GM12878 (cell line): Measurements from ENCODE around the gene PSMD1. TPM values are rescaled to one million over a fixed set of nuclear protein-coding genes. Genes with fewer than 3 reads are reported as not detected.

ENCODE experiments used
- CBX3 ChIP-seq: fragments of 200-600 bp; sonication (generic); IDR thresholded peaks from 2 replicates; pipeline ENCODE4 v1.6.1; 2016; ENCODE audit warnings: low read depth, borderline replicate concordance
- CHD2 ChIP-seq: IDR thresholded peaks from 2 replicates; pipeline ENCODE4 v1.6.1; 2011; ENCODE audit warnings: low read depth, low read length, improper control_type of control experiment, borderline replicate concordance
- CREB1 ChIP-seq: IDR thresholded peaks from 2 replicates; pipeline ENCODE4 v1.6.1; 2012; ENCODE audit warnings: low read depth, mild to moderate bottlenecking, inconsistent platforms
- CTCF ChIP-seq, 3 experiments: IDR thresholded peaks in 2 of 3; conservative IDR thresholded peaks in 1 of 3; 2 replicates each; pipeline ENCODE4 v1.5.1; 2011; ENCODE audit warnings: low read depth in 3 of 3, low read length in 3 of 3, mild to moderate bottlenecking in 3 of 3, control low read depth in 2 of 3, moderate library complexity in 2 of 3, inconsistent platforms in 1 of 3, mixed read lengths in 1 of 3; ENCODE audit not compliant: control insufficient read depth in 2 of 3, insufficient read depth in 1 of 3; ENCODE audit errors: extremely low read depth in 1 of 3
- CUX1 ChIP-seq: IDR thresholded peaks from 2 replicates; pipeline ENCODE4 v1.6.1; 2012; ENCODE audit warnings: improper control_type of control experiment, low read depth, low read length; ENCODE audit not compliant: insufficient replicate concordance
- HCFC1 ChIP-seq: fragments of 150-350 bp; IDR thresholded peaks from 2 replicates; pipeline ENCODE4 v1.6.1; 2014; ENCODE audit warnings: low read length
- MEF2B ChIP-seq: fragments of 450-650 bp; IDR thresholded peaks from 2 replicates; pipeline ENCODE4 v1.6.1; 2018; ENCODE audit warnings: mild to moderate bottlenecking, moderate library complexity; ENCODE audit not compliant: partially characterized antibody, poor library complexity, severe bottlenecking
- MTA3 ChIP-seq: IDR thresholded peaks from 2 replicates; pipeline ENCODE4 v1.6.1; 2012; ENCODE audit warnings: low read length, inconsistent platforms, borderline replicate concordance
- NBN ChIP-seq: fragments of 450-650 bp; IDR thresholded peaks from 2 replicates; pipeline ENCODE4 v1.6.1; 2016
- NFYA ChIP-seq: IDR thresholded peaks from 2 replicates; pipeline ENCODE4 v1.6.1; 2011; ENCODE audit warnings: low read depth, mild to moderate bottlenecking, low read length, improper control_type of control experiment, borderline replicate concordance
- PKNOX1 ChIP-seq: fragments of 450-650 bp; IDR thresholded peaks from 2 replicates; pipeline ENCODE4 v1.6.1; 2016; ENCODE audit warnings: mild to moderate bottlenecking
- PRDM15 ChIP-seq: fragments of 450-650 bp; formaldehyde crosslinking; IDR thresholded peaks from 2 replicates; pipeline ENCODE4 v1.4.0; 2020; ENCODE audit warnings: mild to moderate bottlenecking, moderate library complexity
- ZNF274 ChIP-seq: IDR thresholded peaks from one replicate; pipeline ENCODE4 v1.8.0; 2011; ENCODE audit not compliant: insufficient read length, insufficient read depth
- polyA plus RNA-seq, 11 experiments: library from polyadenylated mRNA; depleted of rRNA in 4 of 11; unstranded in 6 of 11; stranded (reverse) in 5 of 11; fragments of >200 nt; fragmentation: Nextera tagmentation in 4 of 11; fragmentation: Illumina TruSeq in 1 of 11; extraction: Ambion mirVana in 4 of 11; extraction: Trizol in 1 of 11; gene quantifications; 1 replicate in 1 of 11; 2 replicates in 10 of 11; pipeline versions ENCODE4 v1.2.1 to v1.2.3, GENCODE V29; 2011 to 2016; ENCODE audit warnings: inconsistent platforms in 2 of 11, missing spikeins in 2 of 11, low read depth in 1 of 11
- total RNA-seq, 4 experiments: library from RNA; depleted of rRNA in 3 of 4; stranded (reverse); fragments of >200 nt in 3 of 4; fragmentation: Illumina TruSeq in 1 of 4; extraction: Trizol in 1 of 4; gene quantifications; 2 replicates each; pipeline versions ENCODE4 v1.2.1 to v1.2.3, GENCODE V29; 2013 to 2021

The PSMD1 gene
- total and polyA plus RNA-seq, 10 of the 15 experiments (the other 5 are each of a cell fraction or from before 2014, with no cell fraction given): 87.4 to 220 (median 139) TPM

- TF ChIP-seq PKNOX1 (no peak), MEF2B (no peak), MTA3 (no peak), CTCF (IDR thresholded peaks at IDR 0.05 in 2 of 3, conservative IDR thresholded peaks at IDR 0.05 in 1 of 3; ENCODE audit: control insufficient read depth in 2 of 3, extremely low read depth in 1 of 3, insufficient read depth in 1 of 3, low read depth in 3 of 3, low read length in 3 of 3) (peak; percentile 93 to 97 (median 95)), PRDM15 (CRISPR knock-in tag) (no peak), HCFC1 (0 out of 2 replicates have a peak, but pooled peaks have one; percentile 16), ZNF274 (no peak), CBX3 (no peak), NFYA (no peak), CREB1 (no peak; the same call in 1 of the 2 replicates), CUX1 (no peak), CHD2 (no peak), NBN (no peak)
Observed at GRCh38 chr2:231052494-231053451, 3.9 kb upstream of the PSMD1 start (continued).
